Esophagus (tissue), 2 donors: Measurements from ENCODE around the gene HOXC11. TPM values are rescaled to one million over a fixed set of nuclear protein-coding genes. Genes with fewer than 3 reads are reported as not detected.

Experiments used
- H3K27ac ChIP-seq, 2 donors: one replicate each; pipeline ENCODE4 v1.5.1; 2013; ENCODE audit warnings: low read depth in 2 of 2, mild to moderate bottlenecking in 2 of 2, inconsistent platforms in 1 of 2, low read length in 1 of 2, moderate library complexity in 1 of 2
- H3K27me3 ChIP-seq, 2 donors: one replicate each; pipeline ENCODE4 v1.6.1; 2013; ENCODE audit warnings: low read length in 2 of 2, control low read depth in 1 of 2, mild to moderate bottlenecking in 1 of 2; ENCODE audit not compliant: insufficient read depth in 2 of 2, control insufficient read depth in 1 of 2
- H3K36me3 ChIP-seq, 2 donors: one replicate each; pipeline ENCODE4 v1.6.1; 2013; ENCODE audit warnings: low read length in 1 of 2; ENCODE audit not compliant: control insufficient read depth in 2 of 2, insufficient read depth in 2 of 2
- H3K4me1 ChIP-seq, 2 donors: one replicate each; pipeline ENCODE4 v1.6.1; 2013; ENCODE audit warnings: low read length in 1 of 2; ENCODE audit not compliant: control insufficient read depth in 2 of 2, insufficient read depth in 2 of 2
- H3K4me3 ChIP-seq, 2 donors: one replicate each; pipeline ENCODE4 v1.5.1; 2013; ENCODE audit warnings: low read length in 2 of 2, mild to moderate bottlenecking in 2 of 2, low read depth in 1 of 2, moderate library complexity in 1 of 2
- H3K9me3 ChIP-seq, 2 donors: one replicate each; pipeline ENCODE4 v1.6.1; 2013; ENCODE audit warnings: mild to moderate bottlenecking in 2 of 2, low read depth in 1 of 2, low read length in 1 of 2, moderate library complexity in 1 of 2; ENCODE audit not compliant: control insufficient read depth in 2 of 2, insufficient read depth in 1 of 2
- WGBS, 2 donors: extraction: QIAGEN DNeasy Blood & Tissue Kit; methylation state at CpG; one replicate each; pipeline ENCODE4 v1.1.7; 2013; 5-methylcytosine and 5-hydroxymethylcytosine counted together
- polyA plus RNA-seq, 2 donors: library from polyadenylated mRNA; stranded (reverse); fragments of 200-250 nt; gene quantifications; one replicate each; pipeline ENCODE4 v1.2.3, GENCODE V29; 2013
- donor health status: healthy with polysubstance abuse.
- donor health status: Bipolar disorder and iron deficiency.

HOXC11 gene
- polyA plus RNA-seq, 2 donors = not detected

- Histone ChIP-seq H3K27ac (no peak overlapping the region), H3K4me3 (no peak overlapping the region), H3K4me1 (peaks cover 6 to 14% of the 10 kb centered on the region in 2 donors), H3K27me3 (peaks cover 5 to 53% of the 10 kb centered on the region in 2 donors), H3K9me3 (peaks cover 0 to 12% of the 10 kb centered on the region in 2 donors), H3K36me3 (no peaks in the 10 kb centered on the region)
- 16 to 25% methylated on average over 2 of the region's 2 CpGs for WGBS, 2 donors
Observed at GRCh38 chr12:53942467-53942997, 30.4 kb upstream of the HOXC11 start.

- Histone ChIP-seq H3K27me3 (peaks cover 5 to 42% of the 10 kb centered on the region in 2 donors), H3K4me1 (peaks cover 2 to 9% of the 10 kb centered on the region in 2 donors), H3K4me3 (no peak overlapping the region), H3K9me3 (peaks cover 0 to 5% of the 10 kb centered on the region in 2 donors), H3K36me3 (no peaks in the 10 kb centered on the region), H3K27ac (no peak overlapping the region)
- WGBS, 2 donors = 14 to 19% methylated on average over 4 of the region's 4 CpGs
Observed at GRCh38 chr12:53944209-53944608, 28.7 kb upstream of the HOXC11 start.

- Histone ChIP-seq H3K4me3 (no peak overlapping the region), H3K9me3 (peaks cover 0 to 3% of the 10 kb centered on the region in 2 donors), H3K36me3 (no peaks in the 10 kb centered on the region), H3K4me1 (peaks cover 0 to 4% of the 10 kb centered on the region in 2 donors), H3K27ac (no peak overlapping the region), H3K27me3 (peaks cover 6 to 43% of the 10 kb centered on the region in 2 donors)
- WGBS, 2 donors = 9 to 10% methylated on average over 51 of the region's 51 CpGs
Observed at GRCh38 chr12:53944907-53945847, 27.7 kb upstream of the HOXC11 start.

GRCh38 chr12:53947743-53948142, 25.2 kb upstream of the HOXC11 start:
- no peaks in the 10 kb centered on the region for H3K36me3 ChIP-seq
- H3K27me3 ChIP-seq = peaks cover 11 to 46% of the 10 kb centered on the region in 2 donors
- H3K9me3 ChIP-seq = peaks cover 0 to 3% of the 10 kb centered on the region in 2 donors
- no peak overlapping the region for H3K4me3 ChIP-seq
- H3K27ac ChIP-seq = no peak overlapping the region
- H3K4me1 ChIP-seq = peaks cover 0 to 4% of the 10 kb centered on the region in 2 donors

- peaks cover 0 to 4% of the 10 kb centered on the region in 2 donors for H3K4me1 ChIP-seq
- no peak overlapping the region for H3K4me3 ChIP-seq
- peaks cover 11 to 50% of the 10 kb centered on the region in 2 donors for H3K27me3 ChIP-seq
- H3K36me3 ChIP-seq = no peaks in the 10 kb centered on the region
- peaks cover 0 to 3% of the 10 kb centered on the region in 2 donors for H3K9me3 ChIP-seq
- 40 to 50% methylated on average over 9 of the region's 9 CpGs for WGBS, 2 donors
- no peak overlapping the region for H3K27ac ChIP-seq
Observed at GRCh38 chr12:53948650-53949593, 24.0 kb upstream of the HOXC11 start.

GRCh38 chr12:53949631-53950436, 23.1 kb upstream of the HOXC11 start:
- Histone ChIP-seq H3K9me3 (peaks cover 0 to 1% of the 10 kb centered on the region in 2 donors), H3K4me3 (no peak overlapping the region), H3K27me3 (peaks cover 11 to 56% of the 10 kb centered on the region in 2 donors), H3K27ac (no peak overlapping the region), H3K4me1 (peaks cover 0 to 2% of the 10 kb centered on the region in 2 donors), H3K36me3 (no peaks in the 10 kb centered on the region)
- 4 to 8% methylated on average over 29 to 34 of the region's 34 CpGs for WGBS, 2 donors

- Histone ChIP-seq H3K4me1 (peaks cover 0 to 2% of the 10 kb centered on the region in 2 donors), H3K27ac (no peak overlapping the region), H3K9me3 (peaks cover 0 to 2% of the 10 kb centered on the region in 2 donors), H3K27me3 (peaks cover 11 to 57% of the 10 kb centered on the region in 2 donors), H3K4me3 (no peak overlapping the region), H3K36me3 (no peaks in the 10 kb centered on the region)
- 6% methylated on average over 10 of the region's 10 CpGs for WGBS, 2 donors
Observed at GRCh38 chr12:53950437-53950773, 22.5 kb upstream of the HOXC11 start.

GRCh38 chr12:53950789-53951576, 21.9 kb upstream of the HOXC11 start:
- Histone ChIP-seq H3K36me3 (no peaks in the 10 kb centered on the region), H3K4me3 (no peak overlapping the region), H3K27ac (no peak overlapping the region), H3K27me3 (peaks cover 6 to 57% of the 10 kb centered on the region in 2 donors), H3K4me1 (peaks cover 0 to 2% of the 10 kb centered on the region in 2 donors), H3K9me3 (peaks cover 0 to 2% of the 10 kb centered on the region in 2 donors)
- WGBS, 2 donors = 5 to 6% methylated on average over 34 of the region's 34 CpGs
